OCI-LY1 (cell line): ENCODE measurements around the gene AQP1.

ENCODE experiments used
- H2AFZ ChIP-seq: fragments of 200-600 bp; sonication (generic), shearing (Covaris generic); 2 replicates; pipeline ENCODE4 v1.6.0; 2014; ENCODE audit warnings: antibody characterized with exemption, mild to moderate bottlenecking, low read length
- H3F3A ChIP-seq: fragments of 200-600 bp; sonication (generic), shearing (Covaris generic); 2 replicates; pipeline ENCODE4 v1.6.0; 2014; ENCODE audit warnings: mild to moderate bottlenecking, antibody characterized with exemption, low read length, moderate library complexity; ENCODE audit not compliant: insufficient read depth
- H3K27ac ChIP-seq: fragments of 200-600 bp; sonication (generic); 2 replicates; pipeline ENCODE4 v1.5.1; 2014; ENCODE audit warnings: low read length, mixed run types, mild to moderate bottlenecking, low read depth; ENCODE audit not compliant: poor library complexity, severe bottlenecking
- H3K27me3 ChIP-seq: fragments of 200-600 bp; sonication (generic); 2 replicates; pipeline ENCODE4 v1.6.0; 2014; ENCODE audit warnings: antibody characterized with exemption, mild to moderate bottlenecking, low read length, moderate library complexity; ENCODE audit not compliant: insufficient read depth
- H3K36me3 ChIP-seq: fragments of 200-600 bp; sonication (generic); 2 replicates; pipeline ENCODE4 v1.6.1; 2014; ENCODE audit warnings: mild to moderate bottlenecking, antibody characterized with exemption, low read length, moderate library complexity, mixed read lengths; ENCODE audit not compliant: insufficient read depth
- H3K4me1 ChIP-seq: fragments of 200-600 bp; sonication (generic); 2 replicates; pipeline ENCODE4 v1.5.1; 2014; ENCODE audit warnings: mild to moderate bottlenecking, low read length, moderate library complexity; ENCODE audit not compliant: insufficient read depth, severe bottlenecking
- H3K4me2 ChIP-seq: fragments of 200-600 bp; sonication (generic), shearing (Covaris generic); 2 replicates; pipeline ENCODE4 v1.6.1; 2014; ENCODE audit warnings: low read length
- H3K4me3 ChIP-seq: fragments of 200-600 bp; sonication (generic); 2 replicates; pipeline ENCODE4 v1.5.1; 2014; ENCODE audit warnings: low read length, low read depth, mild to moderate bottlenecking, mixed read lengths; ENCODE audit not compliant: poor library complexity, severe bottlenecking
- H3K79me2 ChIP-seq: fragments of 200-600 bp; shearing (Covaris generic); 2 replicates; pipeline ENCODE4 v1.6.1; 2016; ENCODE audit warnings: mixed run types, low read length, mixed read lengths; ENCODE audit not compliant: insufficient read depth
- H3K9ac ChIP-seq: fragments of 200-600 bp; sonication (generic), shearing (Covaris generic); 2 replicates; pipeline ENCODE4 v1.6.1; 2014; ENCODE audit warnings: mild to moderate bottlenecking, low read length, mixed read lengths
- H3K9me2 ChIP-seq: fragments of 200-600 bp; sonication (generic), shearing (Covaris generic); 2 replicates; pipeline ENCODE4 v1.6.1; 2014; ENCODE audit warnings: low read depth, mild to moderate bottlenecking, low read length, mixed read lengths
- H3K9me3 ChIP-seq: fragments of 200-600 bp; shearing (Covaris generic); 2 replicates; pipeline ENCODE4 v1.6.1; 2014; ENCODE audit warnings: low read length, mixed read lengths
- H4K20me1 ChIP-seq: fragments of 200-600 bp; sonication (generic), shearing (Covaris generic); 2 replicates; pipeline ENCODE4 v1.6.0; 2016; ENCODE audit warnings: mild to moderate bottlenecking, low read length; ENCODE audit not compliant: insufficient read depth
- CTCF ChIP-seq: fragments of 200-600 bp; sonication (generic), shearing (Covaris generic); IDR thresholded peaks from 2 replicates; pipeline ENCODE4 v1.5.1; 2017; ENCODE audit warnings: mild to moderate bottlenecking, antibody characterized with exemption, low read length, moderate library complexity, mixed read lengths
- EZH2 ChIP-seq: fragments of 200-600 bp; sonication (generic), shearing (Covaris generic); IDR thresholded peaks from 2 replicates; pipeline ENCODE4 v1.8.0; 2017; ENCODE audit warnings: borderline replicate concordance, mixed run types, mild to moderate bottlenecking, antibody characterized with exemption, low read length, moderate library complexity, mixed read lengths

The AQP1 gene

GRCh38 chr7:30926313-30926712 lies 14.7 kb downstream of the AQP1 start:
- no peak overlapping the region for H3K9ac ChIP-seq
- H3K9me3 ChIP-seq: no peaks in the 10 kb centered on the region
- no peaks in the 10 kb centered on the region for H3K79me2 ChIP-seq
- H3K4me2 ChIP-seq: no peak overlapping the region
- H3K27me3 ChIP-seq: peaks cover 13% of the 10 kb centered on the region; the same call in 1 of the 2 replicates
- H3K9me2 ChIP-seq: no peaks in the 10 kb centered on the region
- no peak overlapping the region for H2AFZ ChIP-seq
- H4K20me1 ChIP-seq: no peaks in the 10 kb centered on the region
- TF ChIP-seq CTCF (no peak), EZH2 (no peak)
- no peaks in the 10 kb centered on the region for H3K36me3 ChIP-seq
- no peak overlapping the region for H3K4me3 ChIP-seq
- H3K4me1 ChIP-seq: no peaks in the 10 kb centered on the region
- no peak overlapping the region for H3K27ac ChIP-seq
- H3F3A ChIP-seq: no peaks in the 10 kb centered on the region

GRCh38 chr7:30927040-30927439 lies 15.4 kb downstream of the AQP1 start:
- Histone ChIP-seq H3K4me2 (no peak overlapping the region), H4K20me1 (no peaks in the 10 kb centered on the region), H3K27ac (no peak overlapping the region), H3K79me2 (no peaks in the 10 kb centered on the region), H2AFZ (no peak overlapping the region), H3K4me1 (no peaks in the 10 kb centered on the region), H3K9me2 (no peaks in the 10 kb centered on the region), H3K9me3 (no peaks in the 10 kb centered on the region), H3K4me3 (no peak overlapping the region), H3F3A (no peaks in the 10 kb centered on the region), H3K36me3 (no peaks in the 10 kb centered on the region), H3K27me3 (peaks cover 10% of the 10 kb centered on the region; the same call in 1 of the 2 replicates), H3K9ac (no peak overlapping the region)
- no peak for TF ChIP-seq CTCF
- no peak for TF ChIP-seq EZH2

GRCh38 chr7:30927559-30927958 lies 15.9 kb downstream of the AQP1 start:
- H3K4me3 ChIP-seq: no peak overlapping the region
- H2AFZ ChIP-seq: no peak overlapping the region
- H3K27me3 ChIP-seq: peaks cover 9% of the 10 kb centered on the region; the same call in 1 of the 2 replicates
- no peaks in the 10 kb centered on the region for H4K20me1 ChIP-seq
- H3K27ac ChIP-seq: no peak overlapping the region
- H3K9ac ChIP-seq: no peak overlapping the region
- no peaks in the 10 kb centered on the region for H3K36me3 ChIP-seq
- no peaks in the 10 kb centered on the region for H3K9me3 ChIP-seq
- no peak for TF ChIP-seq EZH2
- TF ChIP-seq CTCF: no peak
- H3K4me1 ChIP-seq: no peaks in the 10 kb centered on the region
- H3K79me2 ChIP-seq: no peaks in the 10 kb centered on the region
- H3K4me2 ChIP-seq: no peak overlapping the region
- no peaks in the 10 kb centered on the region for H3K9me2 ChIP-seq
- H3F3A ChIP-seq: no peaks in the 10 kb centered on the region
